Endothelial cell (in vitro differentiated cells): ENCODE results near the gene PRSS56. TPM values are rescaled to one million over a fixed set of nuclear protein-coding genes. Genes with fewer than 3 reads are reported as not detected.
A peak's percentile ranks its signal among the peaks of the same experiment; 100 is the strongest.

Source experiments
- DNase-seq: peaks from one replicate; pipeline ENCODE4 v3.0.0; 2021; ENCODE audit warnings: low spot score
- H3K27ac Mint-ChIP-seq: one replicate; pipeline ENCODE4 v1.8.0; 2021; ENCODE audit warnings: mixed read lengths, inconsistent platforms; ENCODE audit not compliant: unreplicated experiment
- H3K27me3 Mint-ChIP-seq: one replicate; pipeline ENCODE4 v1.8.0; 2021; ENCODE audit warnings: mild to moderate bottlenecking, moderate library complexity, mixed read lengths, inconsistent platforms; ENCODE audit not compliant: unreplicated experiment
- H3K36me3 Mint-ChIP-seq: one replicate; pipeline ENCODE4 v1.8.0; 2021; ENCODE audit warnings: mild to moderate bottlenecking, low read depth, mixed read lengths, inconsistent platforms; ENCODE audit not compliant: unreplicated experiment
- H3K4me1 Mint-ChIP-seq: one replicate; pipeline ENCODE4 v1.8.0; 2021; ENCODE audit warnings: mild to moderate bottlenecking, mixed read lengths, inconsistent platforms; ENCODE audit not compliant: unreplicated experiment
- H3K4me3 Mint-ChIP-seq: one replicate; pipeline ENCODE4 v1.8.0; 2021; ENCODE audit warnings: mild to moderate bottlenecking, mixed read lengths, inconsistent platforms; ENCODE audit not compliant: unreplicated experiment
- H3K9me3 Mint-ChIP-seq: one replicate; pipeline ENCODE4 v1.8.0; 2021; ENCODE audit warnings: mixed read lengths, inconsistent platforms; ENCODE audit not compliant: unreplicated experiment
- total RNA-seq: library from RNA; stranded (reverse); fragmentation: NEBNext Ultra II Directional; extraction: Animal tissue kit (Norgen Biotek cat#: 25700); gene quantifications from one replicate; pipeline ENCODE4 v1.2.1, GENCODE V29; 2021; ENCODE audit not compliant: unreplicated experiment
- TF ChIP-seq, protein P1 (sequence below): fragments of 200-600 bp; sonication (generic); IDR thresholded peaks from one replicate; pipeline ENCODE4 v1.5.0; 2021; ENCODE audit warnings: antibody characterized with exemption; ENCODE audit not compliant: unreplicated experiment

The PRSS56 gene
- total RNA-seq, 1 donor from 2014 or later = not detected

DNA sequence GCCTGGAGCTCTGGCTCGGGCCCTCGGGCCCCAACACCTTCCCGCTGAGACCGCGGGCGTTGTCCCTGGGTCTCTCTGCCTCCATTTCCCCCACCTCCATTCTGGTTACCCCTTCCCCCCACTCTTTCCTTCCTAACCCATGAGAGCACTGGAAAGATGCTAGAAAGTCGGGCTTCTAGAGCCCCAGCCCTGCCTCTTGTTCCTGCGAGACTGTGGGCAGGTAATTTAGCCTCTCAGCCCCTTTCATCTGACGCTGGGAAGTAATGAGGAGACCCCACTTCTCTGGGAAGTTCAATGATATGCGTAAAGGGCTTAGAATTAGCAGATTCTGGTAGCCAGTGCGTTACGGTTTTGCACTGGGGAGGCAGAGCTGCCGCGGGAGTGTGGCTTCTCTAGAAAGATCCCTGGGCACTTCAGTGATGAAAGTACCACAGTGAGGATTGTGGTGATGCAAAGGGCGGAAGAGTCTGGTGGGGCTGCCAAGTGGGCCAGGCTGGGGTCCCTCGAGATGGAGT is 16.3 kb upstream of the PRSS56 start:
- peaks cover 17% of the 10 kb centered on the region for H3K27me3 Mint-ChIP-seq
- no peaks in the 10 kb centered on the region for H3K36me3 Mint-ChIP-seq
- DNase-seq = no peak
- TF ChIP-seq, protein P1, sequence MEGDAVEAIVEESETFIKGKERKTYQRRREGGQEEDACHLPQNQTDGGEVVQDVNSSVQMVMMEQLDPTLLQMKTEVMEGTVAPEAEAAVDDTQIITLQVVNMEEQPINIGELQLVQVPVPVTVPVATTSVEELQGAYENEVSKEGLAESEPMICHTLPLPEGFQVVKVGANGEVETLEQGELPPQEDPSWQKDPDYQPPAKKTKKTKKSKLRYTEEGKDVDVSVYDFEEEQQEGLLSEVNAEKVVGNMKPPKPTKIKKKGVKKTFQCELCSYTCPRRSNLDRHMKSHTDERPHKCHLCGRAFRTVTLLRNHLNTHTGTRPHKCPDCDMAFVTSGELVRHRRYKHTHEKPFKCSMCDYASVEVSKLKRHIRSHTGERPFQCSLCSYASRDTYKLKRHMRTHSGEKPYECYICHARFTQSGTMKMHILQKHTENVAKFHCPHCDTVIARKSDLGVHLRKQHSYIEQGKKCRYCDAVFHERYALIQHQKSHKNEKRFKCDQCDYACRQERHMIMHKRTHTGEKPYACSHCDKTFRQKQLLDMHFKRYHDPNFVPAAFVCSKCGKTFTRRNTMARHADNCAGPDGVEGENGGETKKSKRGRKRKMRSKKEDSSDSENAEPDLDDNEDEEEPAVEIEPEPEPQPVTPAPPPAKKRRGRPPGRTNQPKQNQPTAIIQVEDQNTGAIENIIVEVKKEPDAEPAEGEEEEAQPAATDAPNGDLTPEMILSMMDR = no peak
- no peaks in the 10 kb centered on the region for H3K4me1 Mint-ChIP-seq
- no peaks in the 10 kb centered on the region for H3K9me3 Mint-ChIP-seq
- H3K4me3 Mint-ChIP-seq = peak overlapping the region; percentile 42
- no peak overlapping the region for H3K27ac Mint-ChIP-seq

GRCh38 chr2:232504438-232504837 is 15.8 kb upstream of the PRSS56 start:
- peaks cover 20% of the 10 kb centered on the region for H3K27me3 Mint-ChIP-seq
- no peak overlapping the region for H3K4me3 Mint-ChIP-seq
- H3K9me3 Mint-ChIP-seq = no peaks in the 10 kb centered on the region
- H3K27ac Mint-ChIP-seq = no peak overlapping the region
- no peaks in the 10 kb centered on the region for H3K36me3 Mint-ChIP-seq
- DNase-seq = no peak
- H3K4me1 Mint-ChIP-seq = no peaks in the 10 kb centered on the region
- TF ChIP-seq, protein P1 = no peak

GRCh38 chr2:232505856-232506255 is 14.3 kb upstream of the PRSS56 start:
- Mint-ChIP-seq H3K27ac (no peak overlapping the region), H3K27me3 (peaks cover 18% of the 10 kb centered on the region), H3K4me1 (no peaks in the 10 kb centered on the region), H3K36me3 (no peaks in the 10 kb centered on the region), H3K4me3 (no peak overlapping the region), H3K9me3 (no peaks in the 10 kb centered on the region)
- TF ChIP-seq, protein P1 = no peak
- DNase-seq = no peak

DNA sequence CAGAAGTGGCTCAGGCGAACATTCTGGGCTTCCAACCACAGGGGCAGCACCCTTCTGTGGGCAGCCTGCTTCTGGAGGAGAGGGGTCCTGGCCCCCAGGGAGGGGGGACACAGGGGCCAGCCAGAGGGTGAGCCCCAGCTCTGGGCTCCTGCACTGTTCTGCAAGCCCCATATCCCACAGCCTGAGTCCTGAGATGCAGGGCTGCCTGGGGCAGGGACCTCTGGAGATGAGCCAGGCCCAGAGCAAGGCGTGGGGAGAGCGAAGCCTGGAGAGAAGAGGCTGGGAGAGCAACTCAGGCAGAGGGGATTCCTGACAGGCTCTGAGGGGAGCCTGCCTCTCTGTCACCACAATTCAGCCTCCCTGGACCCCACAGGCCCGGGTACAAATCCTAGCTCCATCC is 13.5 kb upstream of the PRSS56 start:
- no peaks in the 10 kb centered on the region for H3K9me3 Mint-ChIP-seq
- H3K4me3 Mint-ChIP-seq = no peak overlapping the region
- TF ChIP-seq, protein P1 = no peak
- no peak for DNase-seq
- H3K4me1 Mint-ChIP-seq = no peaks in the 10 kb centered on the region
- peaks cover 16% of the 10 kb centered on the region for H3K27me3 Mint-ChIP-seq
- no peak overlapping the region for H3K27ac Mint-ChIP-seq
- no peaks in the 10 kb centered on the region for H3K36me3 Mint-ChIP-seq

DNA sequence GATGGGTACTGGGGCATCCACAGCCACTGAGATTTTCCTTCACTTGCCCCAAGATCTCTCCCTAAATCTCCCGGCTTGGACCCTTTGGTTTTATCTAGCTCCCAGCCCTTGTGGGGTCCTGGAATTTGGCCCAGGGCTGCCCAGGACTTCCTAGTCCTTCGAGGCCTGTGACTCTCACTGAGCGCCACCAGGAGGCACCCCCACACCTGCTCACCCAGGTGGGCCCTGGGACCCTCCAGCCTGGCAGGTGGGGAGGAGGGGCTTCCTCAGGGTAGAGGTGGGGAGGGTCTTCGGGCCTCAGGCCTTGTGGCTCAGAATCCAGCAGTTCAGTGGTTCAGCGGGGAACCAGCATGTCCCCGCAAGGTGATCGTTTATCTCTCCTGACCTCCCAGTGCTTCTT is 11.9 kb upstream of the PRSS56 start:
- H3K9me3 Mint-ChIP-seq = no peaks in the 10 kb centered on the region
- no peaks in the 10 kb centered on the region for H3K36me3 Mint-ChIP-seq
- H3K27me3 Mint-ChIP-seq = peaks cover 16% of the 10 kb centered on the region
- H3K4me3 Mint-ChIP-seq = no peak overlapping the region
- H3K27ac Mint-ChIP-seq = no peak overlapping the region
- no peaks in the 10 kb centered on the region for H3K4me1 Mint-ChIP-seq
- TF ChIP-seq, protein P1 = no peak
- DNase-seq = no peak
